OCI-LY1 (cell line): ENCODE data around the gene GPR160.

Source experiments
- H2AFZ ChIP-seq: fragments of 200-600 bp; sonication (generic), shearing (Covaris generic); 2 replicates; pipeline ENCODE4 v1.6.0; 2014; ENCODE audit warnings: antibody characterized with exemption, mild to moderate bottlenecking, low read length
- H3F3A ChIP-seq: fragments of 200-600 bp; sonication (generic), shearing (Covaris generic); 2 replicates; pipeline ENCODE4 v1.6.0; 2014; ENCODE audit warnings: mild to moderate bottlenecking, antibody characterized with exemption, low read length, moderate library complexity; ENCODE audit not compliant: insufficient read depth
- H3K27ac ChIP-seq: fragments of 200-600 bp; sonication (generic); 2 replicates; pipeline ENCODE4 v1.5.1; 2014; ENCODE audit warnings: low read length, mixed run types, mild to moderate bottlenecking, low read depth; ENCODE audit not compliant: poor library complexity, severe bottlenecking
- H3K27me3 ChIP-seq: fragments of 200-600 bp; sonication (generic); 2 replicates; pipeline ENCODE4 v1.6.0; 2014; ENCODE audit warnings: antibody characterized with exemption, mild to moderate bottlenecking, low read length, moderate library complexity; ENCODE audit not compliant: insufficient read depth
- H3K36me3 ChIP-seq: fragments of 200-600 bp; sonication (generic); 2 replicates; pipeline ENCODE4 v1.6.1; 2014; ENCODE audit warnings: mild to moderate bottlenecking, antibody characterized with exemption, low read length, moderate library complexity, mixed read lengths; ENCODE audit not compliant: insufficient read depth
- H3K4me1 ChIP-seq: fragments of 200-600 bp; sonication (generic); 2 replicates; pipeline ENCODE4 v1.5.1; 2014; ENCODE audit warnings: mild to moderate bottlenecking, low read length, moderate library complexity; ENCODE audit not compliant: insufficient read depth, severe bottlenecking
- H3K4me2 ChIP-seq: fragments of 200-600 bp; sonication (generic), shearing (Covaris generic); 2 replicates; pipeline ENCODE4 v1.6.1; 2014; ENCODE audit warnings: low read length
- H3K4me3 ChIP-seq: fragments of 200-600 bp; sonication (generic); 2 replicates; pipeline ENCODE4 v1.5.1; 2014; ENCODE audit warnings: low read length, low read depth, mild to moderate bottlenecking, mixed read lengths; ENCODE audit not compliant: poor library complexity, severe bottlenecking
- H3K79me2 ChIP-seq: fragments of 200-600 bp; shearing (Covaris generic); 2 replicates; pipeline ENCODE4 v1.6.1; 2016; ENCODE audit warnings: mixed run types, low read length, mixed read lengths; ENCODE audit not compliant: insufficient read depth
- H3K9ac ChIP-seq: fragments of 200-600 bp; sonication (generic), shearing (Covaris generic); 2 replicates; pipeline ENCODE4 v1.6.1; 2014; ENCODE audit warnings: mild to moderate bottlenecking, low read length, mixed read lengths
- H3K9me2 ChIP-seq: fragments of 200-600 bp; sonication (generic), shearing (Covaris generic); 2 replicates; pipeline ENCODE4 v1.6.1; 2014; ENCODE audit warnings: low read depth, mild to moderate bottlenecking, low read length, mixed read lengths
- H3K9me3 ChIP-seq: fragments of 200-600 bp; shearing (Covaris generic); 2 replicates; pipeline ENCODE4 v1.6.1; 2014; ENCODE audit warnings: low read length, mixed read lengths
- H4K20me1 ChIP-seq: fragments of 200-600 bp; sonication (generic), shearing (Covaris generic); 2 replicates; pipeline ENCODE4 v1.6.0; 2016; ENCODE audit warnings: mild to moderate bottlenecking, low read length; ENCODE audit not compliant: insufficient read depth
- EZH2 ChIP-seq: fragments of 200-600 bp; sonication (generic), shearing (Covaris generic); IDR thresholded peaks from 2 replicates; pipeline ENCODE4 v1.8.0; 2017; ENCODE audit warnings: borderline replicate concordance, mixed run types, mild to moderate bottlenecking, antibody characterized with exemption, low read length, moderate library complexity, mixed read lengths
- TF ChIP-seq, protein P1 (sequence below): fragments of 200-600 bp; sonication (generic), shearing (Covaris generic); IDR thresholded peaks from 2 replicates; pipeline ENCODE4 v1.5.1; 2017; ENCODE audit warnings: mild to moderate bottlenecking, antibody characterized with exemption, low read length, moderate library complexity, mixed read lengths

GPR160 gene

DNA sequence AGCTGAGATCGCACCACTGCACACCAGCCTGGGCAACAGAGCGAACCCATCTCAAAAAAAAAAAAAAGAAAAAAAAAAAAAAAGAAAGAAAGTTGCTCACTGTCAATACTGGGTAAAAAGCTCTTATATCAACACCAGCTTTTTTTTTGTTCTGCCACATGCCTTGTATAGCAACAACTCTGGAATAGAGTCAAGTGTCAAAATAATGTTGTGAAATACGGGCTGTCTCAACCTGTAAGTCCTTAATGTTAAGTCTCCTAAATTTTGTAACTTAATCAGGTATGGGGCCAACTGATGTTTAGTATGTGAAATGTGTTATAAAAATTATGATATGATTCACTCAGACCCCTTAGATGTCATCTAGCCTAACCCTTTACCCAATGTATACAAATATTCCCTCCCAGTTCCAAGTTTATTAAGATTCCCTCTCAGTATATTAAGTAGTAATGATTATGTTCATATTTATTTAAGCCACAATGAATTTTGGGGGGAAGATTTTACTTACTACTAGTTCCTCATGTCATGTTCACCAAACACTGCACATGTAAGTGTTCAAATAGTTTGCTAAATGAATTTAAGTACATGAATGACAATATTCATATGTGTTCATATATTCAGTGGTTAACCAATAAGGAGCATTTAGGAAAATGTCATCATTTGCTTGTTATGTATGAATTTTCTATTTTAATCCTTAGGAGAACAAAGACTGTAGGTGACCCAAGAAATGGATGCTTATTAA is 52.2 kb downstream of the GPR160 start:
- H3K79me2 ChIP-seq = no peaks in the 10 kb centered on the region
- no peak for TF ChIP-seq EZH2
- TF ChIP-seq, protein P1, sequence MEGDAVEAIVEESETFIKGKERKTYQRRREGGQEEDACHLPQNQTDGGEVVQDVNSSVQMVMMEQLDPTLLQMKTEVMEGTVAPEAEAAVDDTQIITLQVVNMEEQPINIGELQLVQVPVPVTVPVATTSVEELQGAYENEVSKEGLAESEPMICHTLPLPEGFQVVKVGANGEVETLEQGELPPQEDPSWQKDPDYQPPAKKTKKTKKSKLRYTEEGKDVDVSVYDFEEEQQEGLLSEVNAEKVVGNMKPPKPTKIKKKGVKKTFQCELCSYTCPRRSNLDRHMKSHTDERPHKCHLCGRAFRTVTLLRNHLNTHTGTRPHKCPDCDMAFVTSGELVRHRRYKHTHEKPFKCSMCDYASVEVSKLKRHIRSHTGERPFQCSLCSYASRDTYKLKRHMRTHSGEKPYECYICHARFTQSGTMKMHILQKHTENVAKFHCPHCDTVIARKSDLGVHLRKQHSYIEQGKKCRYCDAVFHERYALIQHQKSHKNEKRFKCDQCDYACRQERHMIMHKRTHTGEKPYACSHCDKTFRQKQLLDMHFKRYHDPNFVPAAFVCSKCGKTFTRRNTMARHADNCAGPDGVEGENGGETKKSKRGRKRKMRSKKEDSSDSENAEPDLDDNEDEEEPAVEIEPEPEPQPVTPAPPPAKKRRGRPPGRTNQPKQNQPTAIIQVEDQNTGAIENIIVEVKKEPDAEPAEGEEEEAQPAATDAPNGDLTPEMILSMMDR = no peak
- no peaks in the 10 kb centered on the region for H4K20me1 ChIP-seq
- no peak overlapping the region for H3K4me2 ChIP-seq
- no peak overlapping the region for H3K4me3 ChIP-seq
- H3K9me3 ChIP-seq = no peaks in the 10 kb centered on the region
- no peaks in the 10 kb centered on the region for H3K27me3 ChIP-seq
- H3K27ac ChIP-seq = no peak overlapping the region
- H3K9ac ChIP-seq = no peak overlapping the region
- H2AFZ ChIP-seq = no peak overlapping the region
- no peaks in the 10 kb centered on the region for H3K9me2 ChIP-seq
- H3K4me1 ChIP-seq = no peaks in the 10 kb centered on the region
- H3K36me3 ChIP-seq = peaks cover 84% of the 10 kb centered on the region
- H3F3A ChIP-seq = no peaks in the 10 kb centered on the region; the same call in 1 of the 2 replicates

DNA sequence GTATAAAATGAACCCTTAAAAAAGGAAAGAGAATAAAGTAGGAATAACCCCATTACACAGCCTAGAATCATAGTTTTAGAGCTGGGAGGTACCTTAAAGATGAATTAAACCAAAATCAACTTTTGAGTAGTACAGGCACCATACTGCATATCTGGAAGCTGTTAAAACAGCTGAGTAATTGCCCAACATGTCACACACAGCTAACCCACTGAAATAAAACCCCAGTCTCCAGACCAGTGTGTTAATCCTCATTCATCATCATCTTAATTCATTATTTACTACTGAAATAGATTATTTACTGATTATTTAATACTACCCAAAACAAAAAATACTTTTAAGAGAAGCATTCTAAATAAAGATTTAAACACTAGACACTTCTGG is 52.8 kb downstream of the GPR160 start:
- TF ChIP-seq, protein P1 = no peak
- Histone ChIP-seq H3K36me3 (peaks cover 84% of the 10 kb centered on the region), H3K27ac (no peak overlapping the region), H3K9me3 (no peaks in the 10 kb centered on the region), H3F3A (no peaks in the 10 kb centered on the region; the same call in 1 of the 2 replicates), H3K9ac (no peak overlapping the region), H3K4me2 (no peak overlapping the region), H3K4me3 (no peak overlapping the region), H2AFZ (no peak overlapping the region), H3K9me2 (no peaks in the 10 kb centered on the region), H3K27me3 (no peaks in the 10 kb centered on the region), H3K79me2 (no peaks in the 10 kb centered on the region), H4K20me1 (no peaks in the 10 kb centered on the region), H3K4me1 (no peaks in the 10 kb centered on the region)

DNA sequence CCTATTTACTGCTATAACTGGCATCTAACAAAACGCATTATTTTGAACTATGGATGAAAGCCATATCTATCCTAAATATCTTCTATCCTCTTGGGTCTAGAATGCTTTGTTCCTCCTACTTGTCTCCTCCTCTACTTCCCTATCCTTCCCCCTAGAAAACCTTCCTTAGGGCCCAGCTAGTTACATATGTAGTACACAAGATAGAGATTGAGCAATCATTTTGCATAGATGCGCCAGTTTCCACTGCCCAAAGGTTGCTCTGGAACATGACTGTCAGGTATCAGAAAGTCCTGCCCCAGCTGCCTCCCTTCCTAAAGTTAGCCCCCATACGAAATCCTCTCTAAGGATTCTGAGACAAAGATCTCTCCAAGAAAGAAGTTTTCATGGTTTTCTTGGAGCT is 55.1 kb downstream of the GPR160 start:
- no peaks in the 10 kb centered on the region for H3K9me3 ChIP-seq
- H3K27me3 ChIP-seq = no peaks in the 10 kb centered on the region
- H3K4me1 ChIP-seq = no peaks in the 10 kb centered on the region
- H4K20me1 ChIP-seq = no peaks in the 10 kb centered on the region
- H3K9me2 ChIP-seq = no peaks in the 10 kb centered on the region
- H3K9ac ChIP-seq = no peak overlapping the region
- no peaks in the 10 kb centered on the region; the same call in 1 of the 2 replicates for H3F3A ChIP-seq
- H3K27ac ChIP-seq = no peak overlapping the region
- no peak overlapping the region for H2AFZ ChIP-seq
- H3K79me2 ChIP-seq = no peaks in the 10 kb centered on the region
- H3K4me2 ChIP-seq = no peak overlapping the region
- no peak for TF ChIP-seq EZH2
- TF ChIP-seq, protein P1 = no peak
- H3K4me3 ChIP-seq = no peak overlapping the region
- peaks cover 90% of the 10 kb centered on the region for H3K36me3 ChIP-seq
